PC-3 (cell line): ENCODE data around the gene AKAP13. TPM values are rescaled to one million over a fixed set of nuclear protein-coding genes. Genes with fewer than 3 reads are reported as not detected.

ENCODE experiments used
- ATAC-seq: fragments of 200-7000 bp; cut with Tn5 transposase; 2 replicates; pipeline ENCODE4 v1.9.1; 2020; ENCODE audit warnings: mild to moderate bottlenecking, moderate library complexity
- BruUV-seq: library from RNA; stranded (reverse); fragments of 400-500 nt; replicated peaks from 2 replicates; lab custom pipeline; 2021; lab: Mats Ljungman, UMichigan
- CTCF ChIA-PET: fragments of 300-600 bp; sonication (Branson Sonifier 250); formaldehyde crosslinking; loops from one replicate; lab custom pipeline; 2022; ENCODE audit warnings: antibody characterized with exemption; lab: Charles Lee
- POLR2A ChIA-PET: fragments of 300-600 bp; sonication (Branson Sonifier 250); formaldehyde crosslinking; loops from one replicate; lab custom pipeline; 2022; ENCODE audit warnings: antibody characterized with exemption; ENCODE audit not compliant: unreplicated experiment; lab: Charles Lee
- DNase-seq: peaks from one replicate; pipeline ENCODE4 v3.0.0-alpha.2; 2015
- H2AFZ ChIP-seq: fragments of 300-600 bp; sonication (generic); 2 replicates; pipeline ENCODE4 v1.6.0; 2016; ENCODE audit warnings: antibody characterized with exemption, low read length
- H3F3A ChIP-seq: fragments of 300-600 bp; sonication (generic); one replicate; pipeline ENCODE4 v1.6.0; 2017; ENCODE audit warnings: antibody characterized with exemption, low read length, control low read depth, mild to moderate bottlenecking; ENCODE audit not compliant: unreplicated experiment
- H3K27ac ChIP-seq: fragments of 300-600 bp; sonication (generic); 2 replicates; pipeline ENCODE4 v1.5.1; 2016; ENCODE audit warnings: mild to moderate bottlenecking, low read length
- H3K27me3 ChIP-seq: fragments of 300-600 bp; sonication (generic); 2 replicates; pipeline ENCODE4 v1.6.1; 2016; ENCODE audit warnings: low read length, mixed read lengths
- H3K36me3 ChIP-seq: fragments of 300-600 bp; sonication (generic); 2 replicates; pipeline ENCODE4 v1.6.1; 2016; ENCODE audit warnings: low read depth, mixed run types, low read length, mixed read lengths
- H3K4me1 ChIP-seq: fragments of 300-600 bp; sonication (generic); 2 replicates; pipeline ENCODE4 v1.5.1; 2016; ENCODE audit warnings: low read length; ENCODE audit not compliant: insufficient read depth
- H3K4me2 ChIP-seq: fragments of 300-600 bp; sonication (generic); 2 replicates; pipeline ENCODE4 v1.6.0; 2016; ENCODE audit warnings: low read length
- H3K4me3 ChIP-seq: fragments of 300-600 bp; sonication (generic); 2 replicates; pipeline ENCODE4 v1.5.1; 2016; ENCODE audit warnings: mild to moderate bottlenecking, low read length, mixed read lengths
- H3K79me2 ChIP-seq: fragments of 300-600 bp; sonication (generic); 2 replicates; pipeline ENCODE4 v1.6.1; 2017; ENCODE audit warnings: low read length, mixed read lengths
- H3K9ac ChIP-seq: fragments of 300-600 bp; sonication (generic); 2 replicates; pipeline ENCODE4 v1.6.0; 2016; ENCODE audit warnings: mild to moderate bottlenecking, low read length
- H3K9me2 ChIP-seq: fragments of 300-600 bp; sonication (generic); replicated peaks from 2 replicates; pipeline ENCODE4 v1.6.1; 2016; ENCODE audit warnings: mixed run types, low read length, mixed read lengths
- H3K9me3 ChIP-seq: fragments of 300-600 bp; sonication (generic); 2 replicates; pipeline ENCODE4 v1.6.1; 2016; ENCODE audit warnings: low read length, mixed read lengths
- H4K20me1 ChIP-seq: fragments of 300-600 bp; sonication (generic); 2 replicates; pipeline ENCODE4 v1.6.1; 2016; ENCODE audit warnings: low read length, mixed read lengths
- EZH2 ChIP-seq: fragments of 300-600 bp; sonication (generic); IDR thresholded peaks from one replicate; pipeline ENCODE4 v1.6.1; 2017; ENCODE audit warnings: antibody characterized with exemption, mild to moderate bottlenecking, low read length; ENCODE audit not compliant: unreplicated experiment
- EZH2phosphoT487 ChIP-seq: fragments of 300-600 bp; sonication (generic); IDR thresholded peaks from 2 replicates; pipeline ENCODE4 v1.6.1; 2018; ENCODE audit warnings: mild to moderate bottlenecking, antibody characterized with exemption, low read length, borderline replicate concordance
- intact Hi-C: fragments of 100-400 bp; cut with micrococcal nuclease; formaldehyde crosslinking; loops from 2 replicates; pipeline ENCODE4 v1.9.0; 2023
- total RNA-seq: library from RNA; depleted of rRNA; stranded (reverse); fragments of >200 nt; gene quantifications from 2 replicates; pipeline ENCODE4 v1.2.3, GENCODE V29; 2014
- TF ChIP-seq, protein P1 (sequence below): fragments of 300-600 bp; sonication (generic); conservative IDR thresholded peaks from 2 replicates; pipeline ENCODE4 v1.5.1; 2017; ENCODE audit warnings: antibody characterized with exemption, low read depth, mild to moderate bottlenecking, low read length

The AKAP13 gene
- total RNA-seq, 1 experiment from 2014 or later, result 36.8 TPM

DNA sequence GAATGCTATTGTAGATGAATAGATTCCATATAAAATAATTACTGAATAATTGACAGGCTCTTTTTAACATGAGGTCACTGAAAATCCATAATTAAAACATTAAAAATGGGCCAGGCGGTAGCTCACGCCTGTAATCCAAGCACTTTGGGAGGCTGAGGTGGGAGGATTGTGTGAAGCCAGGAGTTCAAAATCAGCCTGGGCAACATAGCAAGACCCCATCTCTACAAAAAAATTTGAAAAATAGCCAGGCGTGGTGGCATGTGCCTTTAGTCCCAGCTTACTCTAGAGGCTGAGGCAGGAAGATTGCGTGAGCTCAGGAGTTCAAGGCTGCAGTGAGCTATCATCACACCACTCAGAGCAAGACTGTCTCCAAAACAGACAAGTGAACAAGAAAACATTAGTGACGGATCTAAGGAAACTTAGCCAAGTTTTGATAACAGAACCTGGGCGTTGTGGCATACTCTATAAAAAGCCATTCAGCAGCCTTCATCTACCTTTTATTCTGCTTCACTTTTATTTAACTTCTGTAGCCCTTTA, 303.8 kb downstream of the AKAP13 start:
- no peak overlapping the region for H3K27ac ChIP-seq

GRCh38 chr15:85685356-85685755, 305.0 kb downstream of the AKAP13 start:
- H3F3A ChIP-seq, result no peaks in the 10 kb centered on the region
- no TSS peak for BruUV-seq
- DNase-seq (no peak), ATAC-seq (no peak)
- no peaks in the 10 kb centered on the region for H3K4me1 ChIP-seq
- TF ChIP-seq, protein P1, sequence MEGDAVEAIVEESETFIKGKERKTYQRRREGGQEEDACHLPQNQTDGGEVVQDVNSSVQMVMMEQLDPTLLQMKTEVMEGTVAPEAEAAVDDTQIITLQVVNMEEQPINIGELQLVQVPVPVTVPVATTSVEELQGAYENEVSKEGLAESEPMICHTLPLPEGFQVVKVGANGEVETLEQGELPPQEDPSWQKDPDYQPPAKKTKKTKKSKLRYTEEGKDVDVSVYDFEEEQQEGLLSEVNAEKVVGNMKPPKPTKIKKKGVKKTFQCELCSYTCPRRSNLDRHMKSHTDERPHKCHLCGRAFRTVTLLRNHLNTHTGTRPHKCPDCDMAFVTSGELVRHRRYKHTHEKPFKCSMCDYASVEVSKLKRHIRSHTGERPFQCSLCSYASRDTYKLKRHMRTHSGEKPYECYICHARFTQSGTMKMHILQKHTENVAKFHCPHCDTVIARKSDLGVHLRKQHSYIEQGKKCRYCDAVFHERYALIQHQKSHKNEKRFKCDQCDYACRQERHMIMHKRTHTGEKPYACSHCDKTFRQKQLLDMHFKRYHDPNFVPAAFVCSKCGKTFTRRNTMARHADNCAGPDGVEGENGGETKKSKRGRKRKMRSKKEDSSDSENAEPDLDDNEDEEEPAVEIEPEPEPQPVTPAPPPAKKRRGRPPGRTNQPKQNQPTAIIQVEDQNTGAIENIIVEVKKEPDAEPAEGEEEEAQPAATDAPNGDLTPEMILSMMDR, result no peak
- no peak for TF ChIP-seq EZH2
- no peak for TF ChIP-seq EZH2phosphoT487
- H3K36me3 ChIP-seq, result peaks cover 9% of the 10 kb centered on the region; the same call in 1 of the 2 replicates
- no peaks in the 10 kb centered on the region for H3K9me2 ChIP-seq
- no peak overlapping the region for H3K9ac ChIP-seq
- ChIA-PET POLR2A (no interaction called here), CTCF (no interaction called here)
- no peaks in the 10 kb centered on the region for H3K79me2 ChIP-seq
- intact Hi-C loops, result no loop called here
- H4K20me1 ChIP-seq, result no peaks in the 10 kb centered on the region
- H3K4me3 ChIP-seq, result no peak overlapping the region
- no peaks in the 10 kb centered on the region for H3K9me3 ChIP-seq
- no peak overlapping the region for H3K27ac ChIP-seq
- no peak overlapping the region for H3K4me2 ChIP-seq
- H3K27me3 ChIP-seq, result no peaks in the 10 kb centered on the region
- H2AFZ ChIP-seq, result no peak overlapping the region

More for the DNA sequence above, 303.8 kb downstream of the AKAP13 start:
- no peaks in the 10 kb centered on the region for H3K9me3 ChIP-seq
- no peaks in the 10 kb centered on the region for H3K27me3 ChIP-seq
- H3K4me2 ChIP-seq, result no peak overlapping the region
- no peaks in the 10 kb centered on the region for H3F3A ChIP-seq
- no TSS peak for BruUV-seq
- H3K79me2 ChIP-seq, result no peaks in the 10 kb centered on the region
- ChIA-PET POLR2A (no interaction called here), CTCF (no interaction called here)
- H2AFZ ChIP-seq, result no peak overlapping the region
- DNase-seq (no peak), ATAC-seq (no peak)
- TF ChIP-seq, protein P1, result no peak
- no peak for TF ChIP-seq EZH2phosphoT487
- no peak for TF ChIP-seq EZH2
- H3K9me2 ChIP-seq, result no peaks in the 10 kb centered on the region
- no peaks in the 10 kb centered on the region for H4K20me1 ChIP-seq
- H3K36me3 ChIP-seq, result peaks cover 9% of the 10 kb centered on the region; the same call in 1 of the 2 replicates
- H3K9ac ChIP-seq, result no peak overlapping the region
- intact Hi-C loops, result no loop called here
- no peaks in the 10 kb centered on the region for H3K4me1 ChIP-seq
- no peak overlapping the region for H3K4me3 ChIP-seq

DNA sequence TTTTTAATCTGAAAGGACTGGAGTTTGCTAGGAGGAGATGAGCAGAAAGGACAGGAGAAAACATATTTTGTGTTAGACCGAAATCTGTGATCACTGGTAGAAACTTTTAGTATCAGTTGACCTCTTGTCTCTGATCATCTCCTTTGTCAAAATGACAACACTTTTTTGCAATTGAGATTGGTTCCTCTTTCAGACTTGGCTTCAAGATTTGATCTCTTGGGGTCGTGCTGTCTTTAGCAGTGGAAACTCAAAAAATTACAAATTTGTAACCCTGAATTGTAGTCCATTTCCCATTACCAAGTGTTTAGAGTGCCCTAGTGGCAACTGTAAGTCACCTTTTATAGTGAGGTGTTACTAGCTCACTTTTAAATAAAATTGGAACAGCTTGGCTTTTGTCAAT, 306.9 kb downstream of the AKAP13 start:
- H4K20me1 ChIP-seq, result no peaks in the 10 kb centered on the region
- intact Hi-C loops, result no loop called here
- H3K79me2 ChIP-seq, result no peaks in the 10 kb centered on the region
- no peaks in the 10 kb centered on the region for H3K4me1 ChIP-seq
- H2AFZ ChIP-seq, result no peak overlapping the region
- no peak overlapping the region for H3K4me3 ChIP-seq
- H3K9me2 ChIP-seq, result no peaks in the 10 kb centered on the region
- H3K4me2 ChIP-seq, result no peak overlapping the region
- H3K9me3 ChIP-seq, result no peaks in the 10 kb centered on the region
- H3F3A ChIP-seq, result no peaks in the 10 kb centered on the region
- DNase-seq (no peak), ATAC-seq (no peak)
- TF ChIP-seq EZH2phosphoT487, result no peak
- no peak for TF ChIP-seq EZH2
- TF ChIP-seq, protein P1, result no peak
- CTCF ChIA-PET, result no interaction called here
- H3K9ac ChIP-seq, result no peak overlapping the region
- no peak overlapping the region for H3K27ac ChIP-seq
- H3K27me3 ChIP-seq, result no peaks in the 10 kb centered on the region
- POLR2A ChIA-PET, result no interaction called here
- BruUV-seq, result no TSS peak
- peaks cover 9% of the 10 kb centered on the region; the same call in 1 of the 2 replicates for H3K36me3 ChIP-seq
